GM04504 (cell line): ENCODE data around the gene KCNS1.

ENCODE experiments used
- DNase-seq: peaks from one replicate; pipeline ENCODE4 v3.0.0-alpha.2; 2012; ENCODE audit warnings: low read depth

The KCNS1 gene

GRCh38 chr20:45049438-45049837 is 51.5 kb downstream of the KCNS1 start:
- DNase-seq = no peak

GRCh38 chr20:45047581-45048119 is 53.3 kb downstream of the KCNS1 start:
- no peak for DNase-seq

- no peak for DNase-seq
Measured at GRCh38 chr20:45044601-45045000, 56.3 kb downstream of the KCNS1 start.

- DNase-seq = peak; percentile 54
Measured at GRCh38 chr20:45044084-45044573, 56.8 kb downstream of the KCNS1 start.

DNA sequence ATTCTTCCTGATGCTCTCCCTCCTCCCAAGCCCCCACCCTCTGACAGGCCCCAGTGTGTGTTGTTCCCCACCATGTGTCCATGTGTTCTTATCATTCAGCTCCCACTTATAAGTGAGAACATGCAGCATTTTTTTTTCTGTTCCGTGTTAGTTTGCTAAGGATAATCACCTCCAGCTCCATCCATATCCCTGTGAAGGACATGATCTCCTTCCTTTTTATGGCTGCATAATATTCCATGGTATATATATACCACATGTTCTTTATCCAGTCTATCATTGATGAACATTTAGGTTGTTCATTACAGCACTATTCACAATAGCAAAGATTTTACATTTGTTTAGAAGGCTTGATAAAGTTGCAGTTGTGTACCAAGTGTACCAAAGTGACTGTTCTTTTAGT is 57.9 kb downstream of the KCNS1 start:
- no peak for DNase-seq
